SK-N-SH (cell line): ENCODE results near the gene SOCS2.

Experiments
- FOXJ3 ChIP-seq: sonication (generic); formaldehyde crosslinking; IDR thresholded peaks from 2 replicates; pipeline ENCODE4 v1.5.1; 2020; ENCODE audit warnings: mild to moderate bottlenecking, missing genetic modification reagents
- MAX ChIP-seq: IDR thresholded peaks from 2 replicates; pipeline ENCODE4 v1.4.0; 2012; ENCODE audit warnings: low read depth

- TF ChIP-seq MAX = no peak
- no peak for TF ChIP-seq FOXJ3
Measured at GRCh38 chr12:93593843-93594242, 21.4 kb downstream of the SOCS2 start.
